HG02852 (cell line): Measurements from ENCODE around the gene LRP1B.

Experiments used
- ATAC-seq: cut with Tn5 transposase; IDR thresholded peaks from one replicate; pipeline ENCODE4 v1.9.1; 2021; ENCODE audit warnings: mild to moderate bottlenecking, moderate library complexity; ENCODE audit not compliant: unreplicated experiment

LRP1B gene

GRCh38 chr2:141791521-141791920, 339.3 kb downstream of the LRP1B start:
- no peak for ATAC-seq

DNA sequence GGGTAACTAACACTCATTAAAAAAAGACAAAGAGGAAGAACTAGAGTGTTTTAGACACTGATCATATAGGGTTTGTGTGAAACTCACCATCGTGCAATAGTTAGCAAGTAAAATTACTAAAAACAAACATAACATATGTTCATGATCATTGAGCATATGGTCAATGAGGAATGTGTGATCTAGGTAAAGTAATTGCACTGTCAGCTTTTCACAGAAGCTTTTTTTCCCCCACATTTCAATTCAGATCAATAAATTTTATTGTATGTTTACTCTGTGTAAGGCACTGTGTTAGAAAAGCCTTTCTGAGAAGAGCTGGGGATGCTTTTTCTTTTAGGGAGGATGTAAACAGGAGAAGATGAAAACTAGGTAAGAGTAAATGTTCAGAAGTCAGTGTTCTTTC, 348.2 kb downstream of the LRP1B start:
- ATAC-seq = no peak

- ATAC-seq = no peak
Observed at GRCh38 chr2:141778315-141778835, 352.4 kb downstream of the LRP1B start.

DNA sequence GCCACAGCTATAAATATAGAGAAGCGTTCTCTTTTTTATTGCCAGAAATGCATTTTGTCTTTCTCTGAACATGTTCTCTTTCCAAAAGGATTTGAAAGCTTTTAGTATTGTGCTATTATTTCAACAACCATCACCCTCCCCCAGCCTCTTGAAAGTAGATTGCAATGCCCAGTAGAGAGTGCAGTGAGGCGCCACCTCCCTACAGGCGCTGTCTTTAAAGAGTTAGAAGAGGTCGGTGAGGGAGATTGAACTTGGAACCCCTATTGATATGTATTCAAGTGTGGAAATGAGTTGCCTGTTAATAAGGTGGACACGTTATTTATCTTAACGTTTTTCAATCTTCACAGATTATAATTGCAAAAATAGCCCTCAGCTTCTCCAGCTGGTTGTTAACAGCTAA, 360.3 kb downstream of the LRP1B start:
- no peak for ATAC-seq

GRCh38 chr2:141767691-141768090, 363.1 kb downstream of the LRP1B start:
- ATAC-seq = no peak

DNA sequence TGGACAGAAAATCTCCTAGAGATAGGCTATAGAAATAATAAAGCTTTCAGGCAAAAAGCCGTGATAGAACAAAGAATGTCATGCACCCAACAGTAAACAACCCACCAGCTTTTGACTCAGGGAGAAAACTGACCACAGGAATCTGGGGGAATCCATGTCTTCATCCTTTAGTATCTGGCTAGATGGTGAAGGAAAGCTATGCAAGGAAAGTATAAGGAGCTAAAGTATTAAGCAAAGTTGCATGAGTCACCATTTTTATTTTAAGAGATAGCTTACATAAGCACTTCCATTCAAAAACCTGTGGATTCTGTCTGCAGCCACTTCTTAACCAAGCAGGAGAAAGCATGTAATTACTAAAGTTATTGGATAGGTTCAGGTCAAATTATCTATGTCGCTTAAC, 363.8 kb downstream of the LRP1B start:
- no peak for ATAC-seq

- ATAC-seq = no peak
Observed at GRCh38 chr2:141766225-141766624, 364.6 kb downstream of the LRP1B start.

DNA sequence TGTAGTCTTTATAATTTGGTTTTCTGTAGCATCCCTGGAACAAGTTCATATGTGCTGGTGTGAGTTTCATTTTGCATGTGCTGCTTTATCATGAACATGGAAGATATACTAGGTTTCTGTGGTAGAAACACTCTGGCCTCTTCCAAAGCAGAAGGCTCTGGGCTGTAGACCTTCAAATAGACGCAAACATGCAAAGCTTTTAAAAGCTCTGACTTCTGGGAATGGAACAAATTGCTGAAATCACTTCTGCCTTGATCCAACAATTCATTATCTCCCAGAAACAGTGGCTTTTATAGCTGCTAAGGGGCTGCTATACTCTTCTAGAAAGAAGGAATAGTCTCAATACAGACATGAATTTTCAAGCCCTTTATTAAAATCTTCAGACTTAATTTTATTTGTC, 382.2 kb downstream of the LRP1B start:
- no peak for ATAC-seq

- no peak for ATAC-seq
Observed at GRCh38 chr2:141741652-141742051, 389.2 kb downstream of the LRP1B start.

DNA sequence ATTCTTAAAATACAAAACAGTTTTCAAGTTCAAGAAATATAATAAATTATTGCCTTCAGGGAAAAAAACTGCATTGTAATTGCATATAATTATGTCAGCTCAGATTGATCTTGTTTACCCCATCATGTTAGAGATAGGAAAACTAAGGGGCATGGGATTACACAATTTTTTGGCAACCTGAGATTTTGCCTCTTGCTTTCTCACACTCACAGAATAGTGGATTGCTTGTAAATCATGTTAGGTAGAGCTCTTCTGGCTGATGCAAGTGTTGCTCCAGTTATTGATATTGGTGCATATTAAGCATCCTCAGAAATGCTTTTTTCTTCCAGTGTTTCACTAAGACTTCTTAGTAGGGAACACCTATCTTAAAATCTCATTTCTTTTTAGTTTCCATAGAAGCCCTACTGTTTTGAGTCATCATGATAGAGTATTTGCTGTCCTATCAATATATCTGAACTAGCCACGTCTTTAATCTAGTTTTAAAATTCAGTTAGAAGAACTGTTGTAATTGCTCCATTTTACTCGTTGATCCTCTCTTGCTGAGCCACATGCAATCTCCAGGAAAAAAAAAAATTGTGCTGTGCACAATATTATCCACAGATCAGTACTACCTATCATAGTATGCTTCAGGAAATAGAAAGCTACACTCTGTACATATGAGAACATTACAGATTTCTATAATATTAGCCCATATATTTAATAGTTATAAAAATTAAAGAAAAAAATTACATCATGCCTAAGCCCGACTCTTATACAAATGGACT, 393.1 kb downstream of the LRP1B start:
- ATAC-seq = no peak

GRCh38 chr2:141736466-141736865, 394.4 kb downstream of the LRP1B start:
- ATAC-seq = no peak

DNA sequence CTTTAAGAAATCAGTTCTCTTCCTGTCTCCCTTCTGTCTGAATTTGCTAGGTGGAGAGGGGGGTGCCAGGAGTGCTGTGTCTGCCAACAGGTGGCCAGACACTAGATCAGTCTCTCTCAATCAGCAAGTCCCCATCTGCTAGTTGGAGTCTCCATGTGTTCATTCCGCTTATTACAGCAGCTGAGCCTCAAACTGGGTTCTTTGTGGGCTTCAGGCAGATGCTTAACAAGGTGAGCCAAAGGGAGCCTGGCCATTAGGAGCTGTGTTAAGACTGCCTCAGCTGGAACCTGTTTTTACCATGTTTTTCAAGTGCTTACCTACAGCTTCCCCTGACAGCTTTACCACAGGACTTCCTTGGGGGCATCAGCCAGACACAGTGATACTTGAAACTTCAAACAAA, 401.9 kb downstream of the LRP1B start:
- no peak for ATAC-seq

GRCh38 chr2:141728142-141728541, 402.7 kb downstream of the LRP1B start:
- ATAC-seq = no peak

DNA sequence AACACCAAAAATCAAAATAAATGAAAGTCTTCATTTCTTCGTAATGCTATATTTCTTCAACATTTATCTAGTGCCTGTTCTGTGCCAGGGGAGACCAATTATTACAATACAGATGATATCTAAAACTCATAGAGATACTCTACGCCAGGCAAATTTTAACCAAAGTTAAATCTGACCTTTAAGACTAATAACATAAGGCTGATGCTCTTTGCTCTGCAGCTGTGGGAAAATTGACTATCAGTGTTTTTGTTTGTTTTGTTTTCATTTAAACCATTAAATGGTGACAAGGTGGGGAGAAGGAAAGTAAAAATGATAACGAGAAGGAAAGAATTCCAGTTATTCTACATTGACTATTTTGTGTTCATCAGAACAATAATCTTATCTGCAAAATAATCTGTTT, 406.4 kb downstream of the LRP1B start:
- no peak for ATAC-seq

GRCh38 chr2:141723814-141724213, 407.0 kb downstream of the LRP1B start:
- no peak for ATAC-seq

DNA sequence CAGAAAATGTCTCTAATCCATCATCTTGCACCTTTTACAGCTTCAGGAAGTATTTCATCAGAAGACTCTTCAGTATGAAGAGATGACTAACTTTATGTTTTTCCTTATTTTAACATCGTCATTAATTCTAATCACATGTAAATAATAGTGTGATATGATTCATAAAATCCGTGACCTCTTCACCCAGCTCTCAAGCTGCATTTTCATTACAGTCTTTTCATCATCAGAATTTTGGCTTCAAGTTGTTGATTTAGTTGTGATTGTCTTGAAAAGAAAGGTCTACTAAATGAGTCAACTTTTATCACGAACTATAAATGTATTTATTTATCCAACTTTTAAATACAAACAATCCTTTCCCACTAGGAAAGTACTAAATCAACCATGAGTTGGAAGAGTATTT, 410.3 kb downstream of the LRP1B start:
- no peak for ATAC-seq

- no peak for ATAC-seq
Observed at GRCh38 chr2:141714496-141714895, 416.3 kb downstream of the LRP1B start.

DNA sequence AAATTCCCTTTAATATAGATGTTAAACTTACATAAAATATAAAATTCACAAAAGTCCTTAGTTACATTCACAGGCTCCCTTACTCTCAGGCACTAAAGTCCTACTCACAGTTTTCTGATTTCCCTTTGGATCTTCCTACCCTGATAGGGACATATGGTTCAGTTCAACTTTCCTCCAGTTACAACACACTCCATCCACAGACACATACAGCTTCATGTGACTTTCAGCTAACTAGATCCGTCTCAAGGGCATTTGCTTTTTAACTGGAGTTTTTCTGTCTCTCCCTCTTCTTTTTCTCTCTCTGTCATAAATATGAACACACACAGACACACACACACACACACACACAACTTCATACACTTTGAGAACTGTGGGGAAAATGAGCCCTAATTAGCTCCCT, 419.2 kb downstream of the LRP1B start:
- ATAC-seq = no peak

GRCh38 chr2:141710589-141711239, 420.1 kb downstream of the LRP1B start:
- no peak for ATAC-seq

- no peak for ATAC-seq
Observed at GRCh38 chr2:141709756-141710155, 421.1 kb downstream of the LRP1B start.

- no peak for ATAC-seq
Observed at GRCh38 chr2:141707486-141707885, 423.3 kb downstream of the LRP1B start.

DNA sequence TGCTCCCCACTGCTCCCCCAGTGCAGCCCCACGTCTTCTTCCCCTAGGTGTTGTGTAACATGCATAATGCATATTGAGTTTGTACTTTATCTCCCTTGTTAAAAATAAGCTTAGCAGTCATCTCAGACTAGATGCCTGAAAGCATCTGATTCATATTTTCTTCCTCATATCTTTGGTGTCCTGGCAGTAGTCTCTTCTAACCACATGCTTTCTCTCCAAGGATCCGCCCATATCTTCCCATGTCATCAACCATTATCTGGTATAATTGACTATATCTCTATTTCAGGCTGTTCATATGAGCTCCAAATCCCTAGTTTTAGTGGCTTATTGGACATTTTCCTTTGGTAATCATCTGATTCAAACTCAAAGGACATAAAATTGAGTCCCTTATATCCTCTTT, 426.3 kb downstream of the LRP1B start:
- ATAC-seq = no peak
